ENCODE data around the gene TXLNG. TPM values are rescaled to one million over a fixed set of nuclear protein-coding genes. Genes with fewer than 3 reads are reported as not detected.
A peak's percentile ranks its signal among the peaks of the same experiment; 100 is the strongest.

The TXLNG gene
- polyA plus RNA-seq, 1 experiment: 4.5 TPM

DNA sequence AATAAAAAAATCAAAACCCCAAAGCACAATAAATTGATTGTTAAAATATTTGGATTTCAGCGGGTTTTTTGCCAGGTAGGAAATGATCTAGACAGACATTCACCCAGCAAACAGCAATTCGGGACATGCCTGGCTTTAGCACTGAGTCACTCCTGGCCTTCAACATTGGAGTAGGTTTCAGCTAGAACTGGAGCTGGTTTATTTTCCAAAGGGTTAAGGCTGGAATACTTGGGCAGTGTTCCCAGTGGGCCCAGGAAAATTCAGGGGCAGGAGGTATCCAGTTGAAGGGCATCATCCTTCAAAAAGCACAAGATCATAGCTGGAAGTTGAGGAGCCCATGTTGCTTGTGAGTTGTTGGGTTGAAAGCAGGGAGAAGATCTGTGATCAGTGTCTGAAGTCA, 41.0 kb downstream of the TXLNG start:
- Histone ChIP-seq H3K27me3 (ENCODE audit: control insufficient read depth, insufficient read depth, low read length) (no peaks in the 10 kb centered on the region), H3K4me3 (ENCODE audit: low read depth, low read length) (no peak overlapping the region), H3K36me3 (ENCODE audit: control insufficient read depth, insufficient read depth, low read length) (no peaks in the 10 kb centered on the region; the same call in 1 of the 2 replicates)
- TF ChIP-seq, protein P1, sequence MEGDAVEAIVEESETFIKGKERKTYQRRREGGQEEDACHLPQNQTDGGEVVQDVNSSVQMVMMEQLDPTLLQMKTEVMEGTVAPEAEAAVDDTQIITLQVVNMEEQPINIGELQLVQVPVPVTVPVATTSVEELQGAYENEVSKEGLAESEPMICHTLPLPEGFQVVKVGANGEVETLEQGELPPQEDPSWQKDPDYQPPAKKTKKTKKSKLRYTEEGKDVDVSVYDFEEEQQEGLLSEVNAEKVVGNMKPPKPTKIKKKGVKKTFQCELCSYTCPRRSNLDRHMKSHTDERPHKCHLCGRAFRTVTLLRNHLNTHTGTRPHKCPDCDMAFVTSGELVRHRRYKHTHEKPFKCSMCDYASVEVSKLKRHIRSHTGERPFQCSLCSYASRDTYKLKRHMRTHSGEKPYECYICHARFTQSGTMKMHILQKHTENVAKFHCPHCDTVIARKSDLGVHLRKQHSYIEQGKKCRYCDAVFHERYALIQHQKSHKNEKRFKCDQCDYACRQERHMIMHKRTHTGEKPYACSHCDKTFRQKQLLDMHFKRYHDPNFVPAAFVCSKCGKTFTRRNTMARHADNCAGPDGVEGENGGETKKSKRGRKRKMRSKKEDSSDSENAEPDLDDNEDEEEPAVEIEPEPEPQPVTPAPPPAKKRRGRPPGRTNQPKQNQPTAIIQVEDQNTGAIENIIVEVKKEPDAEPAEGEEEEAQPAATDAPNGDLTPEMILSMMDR (IDR thresholded peaks at IDR 0.05; ENCODE audit: insufficient read depth, low read depth, low read length): no peak
- DNase-seq (ENCODE audit: low read depth): no peak
- CTCF ChIA-PET: interaction anchor here (1.5 to 2.2 kb wide), 5 partner anchors 21 to 221 kb away, joined by 3 to 23 read pairs (median 12); no protein-coding TSS in a partner anchor
- POLR2A ChIA-PET: no interaction called here

- Histone ChIP-seq H3K4me3 (ENCODE audit: low read depth, low read length) (no peak overlapping the region), H3K27me3 (ENCODE audit: control insufficient read depth, insufficient read depth, low read length) (no peaks in the 10 kb centered on the region), H3K36me3 (ENCODE audit: control insufficient read depth, insufficient read depth, low read length) (no peaks in the 10 kb centered on the region; the same call in 1 of the 2 replicates)
- TF ChIP-seq, protein P1 (IDR thresholded peaks at IDR 0.05; ENCODE audit: insufficient read depth, low read depth, low read length): no peak
- DNase-seq (ENCODE audit: low read depth): no peak
- ChIA-PET CTCF (interaction anchor here (1.1 to 2.4 kb wide), 2 partner anchors 13 to 218 kb away, joined by 3 to 8 read pairs; no protein-coding TSS in a partner anchor), POLR2A (no interaction called here)
These were observed 42.0 kb downstream of the TXLNG start for GRCh38 chrX:16828124-16828908.

DNA sequence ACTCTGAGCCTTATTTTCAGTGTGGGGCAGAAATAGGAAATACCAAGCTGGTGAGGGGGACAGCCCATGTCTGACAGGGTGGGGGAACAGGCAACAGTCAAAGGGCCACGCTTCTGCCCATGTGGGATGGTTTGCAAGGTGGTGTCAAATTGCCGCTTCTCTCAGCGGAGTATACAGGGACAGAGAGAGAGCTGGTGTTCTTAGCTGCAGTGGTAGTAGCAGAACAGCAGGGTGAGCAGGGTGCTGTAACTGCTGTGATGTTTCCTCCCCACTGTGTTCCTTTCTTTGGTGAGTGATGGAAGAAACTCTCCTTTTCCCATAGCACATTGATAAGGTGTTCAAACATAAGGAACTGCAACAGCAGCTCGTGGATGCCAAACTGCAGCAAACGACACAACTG, 46.0 kb downstream of the TXLNG start:
- H3K36me3 ChIP-seq (ENCODE audit: control insufficient read depth, insufficient read depth, low read length): no peaks in the 10 kb centered on the region; the same call in 1 of the 2 replicates
- ChIA-PET POLR2A (no interaction called here), CTCF (interaction anchor here (1.4 kb wide), 2 partner anchors 214 to 216 kb away, joined by 3 to 5 read pairs; no protein-coding TSS in a partner anchor)
- H3K4me3 ChIP-seq (ENCODE audit: low read depth, low read length): no peak overlapping the region
- no peak for DNase-seq (ENCODE audit: low read depth)
- no peaks in the 10 kb centered on the region for H3K27me3 ChIP-seq (ENCODE audit: control insufficient read depth, insufficient read depth, low read length)
- TF ChIP-seq, protein P1 (IDR thresholded peaks at IDR 0.05; ENCODE audit: insufficient read depth, low read depth, low read length): no peak

DNA sequence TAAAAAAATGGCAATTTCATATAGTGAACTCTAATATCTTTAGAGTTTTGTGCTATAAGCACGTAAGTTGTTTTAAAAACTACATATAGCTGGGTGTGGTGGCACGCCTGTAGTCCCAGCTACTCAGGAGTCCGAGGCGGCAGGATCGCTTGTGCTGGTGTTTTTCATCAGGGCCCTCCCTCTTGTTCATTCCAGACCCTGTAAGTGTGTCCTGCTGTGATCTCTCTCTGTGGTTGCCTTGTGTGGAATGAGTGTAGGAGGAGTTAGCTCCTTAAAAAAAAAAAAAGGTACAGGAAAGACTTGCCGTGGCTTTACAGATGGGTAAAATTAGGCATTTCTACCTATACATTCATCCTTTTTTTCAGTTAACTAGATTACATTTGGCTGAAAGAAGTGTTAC, 48.5 kb downstream of the TXLNG start:
- no peak for DNase-seq (ENCODE audit: low read depth)
- POLR2A ChIA-PET: no interaction called here
- TF ChIP-seq, protein P1 (IDR thresholded peaks at IDR 0.05; ENCODE audit: insufficient read depth, low read depth, low read length): no peak
- H3K4me3 ChIP-seq (ENCODE audit: low read depth, low read length): no peak overlapping the region
- H3K36me3 ChIP-seq (ENCODE audit: control insufficient read depth, insufficient read depth, low read length): no peaks in the 10 kb centered on the region; the same call in 1 of the 2 replicates
- CTCF ChIA-PET: interaction anchor here (1.7 kb wide), 1 partner anchor 8 kb away, joined by 7 read pairs; no protein-coding TSS in a partner anchor
- H3K27me3 ChIP-seq (ENCODE audit: control insufficient read depth, insufficient read depth, low read length): no peaks in the 10 kb centered on the region

DNA sequence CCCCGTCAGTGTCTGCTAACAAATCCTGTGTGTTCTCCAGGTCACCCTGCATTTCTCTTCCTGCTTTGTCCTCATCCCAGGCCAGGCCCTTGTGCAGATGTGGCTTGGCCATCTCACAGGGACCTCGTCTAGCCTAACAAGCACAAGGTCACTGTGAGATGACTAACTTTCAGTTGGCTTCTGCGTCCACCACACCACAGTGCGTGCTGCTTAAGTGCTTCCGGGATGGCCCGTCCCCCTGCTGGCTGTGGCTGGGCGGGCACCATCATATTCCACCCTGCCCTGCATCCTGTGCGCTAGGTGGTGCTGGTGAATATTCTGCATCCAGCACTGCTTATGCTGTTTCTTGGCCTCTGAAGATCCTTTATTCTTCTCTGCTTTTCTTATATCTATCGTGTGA, 50.1 kb downstream of the TXLNG start:
- Histone ChIP-seq H3K4me3 (ENCODE audit: low read depth, low read length) (no peak overlapping the region), H3K36me3 (ENCODE audit: control insufficient read depth, insufficient read depth, low read length) (no peaks in the 10 kb centered on the region; the same call in 1 of the 2 replicates), H3K27me3 (ENCODE audit: control insufficient read depth, insufficient read depth, low read length) (no peaks in the 10 kb centered on the region)
- TF ChIP-seq, protein P1 (IDR thresholded peaks at IDR 0.05; ENCODE audit: insufficient read depth, low read depth, low read length): peak; percentile 21; the same call in 1 of the 2 replicates
- POLR2A ChIA-PET: no interaction called here
- DNase-seq (ENCODE audit: low read depth): no peak
- CTCF ChIA-PET: no interaction called here

All from BJ (cell line).